Astrocyte of the cerebellum (primary cell): ENCODE results near the gene MORN1.

ENCODE experiments used
- DNase-seq: peaks from one replicate; pipeline ENCODE4 v3.0.0-alpha.2; 2011; ENCODE audit warnings: low read depth
- H3K4me3 ChIP-seq: 2 replicates; pipeline ENCODE4 v1.5.1; 2011; ENCODE audit warnings: mild to moderate bottlenecking, low read depth, low read length, moderate library complexity
- CTCF ChIP-seq: IDR thresholded peaks from 2 replicates; pipeline ENCODE4 v1.5.1; 2012; ENCODE audit warnings: low read length, low read depth, moderate library complexity, mild to moderate bottlenecking; ENCODE audit errors: missing control alignments
- in situ Hi-C: cut with HindIII; loops from 2 replicates; pipeline ENCODE4 v1.10.0; 2017; ENCODE audit warnings: low sequenced_read_pairs

The MORN1 gene

GRCh38 chr1:2403273-2403672 is 11.9 kb upstream of the MORN1 start:
- in situ Hi-C loops, result no loop called here
- TF ChIP-seq CTCF, result no peak
- no peak overlapping the region for H3K4me3 ChIP-seq
- no peak for DNase-seq

- TF ChIP-seq CTCF, result no peak
- H3K4me3 ChIP-seq, result no peak overlapping the region
- no peak for DNase-seq
- in situ Hi-C loops, result no loop called here
These were observed 11.1 kb upstream of the MORN1 start for GRCh38 chr1:2402420-2402819.

- TF ChIP-seq CTCF, result no peak
- in situ Hi-C loops, result no loop called here
- no peak overlapping the region for H3K4me3 ChIP-seq
These were observed 9.7 kb upstream of the MORN1 start for GRCh38 chr1:2400950-2401649.

GRCh38 chr1:2400576-2400909 is 9.2 kb upstream of the MORN1 start:
- H3K4me3 ChIP-seq, result no peak overlapping the region
- no peak for TF ChIP-seq CTCF
- in situ Hi-C loops, result no loop called here
- no peak for DNase-seq

More at GRCh38 chr1:2400950-2401649, 9.7 kb upstream of the MORN1 start:
- DNase-seq, result no peak

GRCh38 chr1:2399890-2400575 is 8.7 kb upstream of the MORN1 start:
- DNase-seq, result no peak
- in situ Hi-C loops, result loop anchor here (5.0 kb wide), 1 partner anchor 203 kb away; no protein-coding TSS in a partner anchor
- H3K4me3 ChIP-seq, result no peak overlapping the region
- TF ChIP-seq CTCF, result no peak

GRCh38 chr1:2398871-2399270 is 7.5 kb upstream of the MORN1 start:
- H3K4me3 ChIP-seq, result no peak overlapping the region
- in situ Hi-C loops, result loop anchor here (5.0 kb wide), 1 partner anchor 202 kb away; no protein-coding TSS in a partner anchor
- DNase-seq, result no peak
- no peak for TF ChIP-seq CTCF
